ENCODE results near the gene CCT5.

The CCT5 gene

DNA sequence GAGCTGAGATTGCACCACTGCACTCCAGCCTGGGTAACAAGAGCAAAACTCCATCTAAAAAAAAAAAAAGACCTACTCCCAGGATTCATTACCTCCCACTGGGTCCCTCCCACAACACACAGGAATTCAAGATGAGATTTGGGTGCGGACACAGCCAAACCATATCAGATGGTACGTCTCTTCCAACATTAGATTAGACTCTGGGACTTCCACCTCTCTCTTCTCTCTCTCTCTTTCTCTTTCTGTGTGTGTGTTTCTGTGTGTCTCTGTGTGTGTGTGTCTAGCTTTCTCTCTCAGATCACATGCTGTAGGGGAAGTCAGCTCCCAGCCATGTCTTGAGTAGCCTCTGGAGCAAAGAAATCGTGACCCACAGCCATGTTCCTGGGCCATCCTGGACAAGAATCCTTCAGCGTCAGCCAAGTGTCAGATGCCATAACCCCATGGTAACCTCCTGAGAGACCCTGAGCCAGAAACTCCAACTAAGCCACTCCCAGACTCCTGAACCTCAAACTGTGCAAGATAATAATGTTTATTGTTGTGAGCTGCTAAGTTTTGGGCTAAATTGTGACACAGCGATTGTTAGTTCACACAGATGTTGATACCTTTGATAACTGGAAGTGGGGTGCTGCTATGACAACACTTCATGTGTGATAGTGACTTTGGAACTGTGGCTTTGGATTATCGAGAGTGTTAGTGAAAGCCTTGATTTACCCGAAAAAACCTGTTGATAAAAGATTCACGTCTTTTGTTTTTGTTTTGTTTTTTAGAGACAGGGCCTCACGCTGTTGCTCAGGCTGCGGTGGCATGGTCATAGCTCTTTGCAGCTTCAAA, 61.7 kb downstream of the CCT5 start:
- Histone ChIP-seq H3K79me2 (ENCODE audit: insufficient read depth, low read length) (no peaks in the 10 kb centered on the region), H3K27ac (ENCODE audit: low read length) (no peak overlapping the region), H3K27me3 (ENCODE audit: insufficient read depth, low read length, poor library complexity) (no peaks in the 10 kb centered on the region), H3K4me2 (ENCODE audit: insufficient read depth, low read length) (no peak overlapping the region), H3K9ac (ENCODE audit: low read depth, low read length) (no peak overlapping the region), H4K20me1 (ENCODE audit: insufficient read depth, low read length) (no peaks in the 10 kb centered on the region), H3K4me1 (ENCODE audit: insufficient read depth, low read length) (no peaks in the 10 kb centered on the region), H3K36me3 (ENCODE audit: insufficient read depth, low read length) (no peaks in the 10 kb centered on the region), H3K9me3 (ENCODE audit: insufficient read depth, low read length, severe bottlenecking) (no peaks in the 10 kb centered on the region), H3K4me3 (ENCODE audit: low read depth in 1 of 2, low read length in 2 of 2) (no peak overlapping the region), H2AFZ (ENCODE audit: low read depth, low read length) (no peak overlapping the region)
- no peak for DNase-seq
- TF ChIP-seq, protein P1, sequence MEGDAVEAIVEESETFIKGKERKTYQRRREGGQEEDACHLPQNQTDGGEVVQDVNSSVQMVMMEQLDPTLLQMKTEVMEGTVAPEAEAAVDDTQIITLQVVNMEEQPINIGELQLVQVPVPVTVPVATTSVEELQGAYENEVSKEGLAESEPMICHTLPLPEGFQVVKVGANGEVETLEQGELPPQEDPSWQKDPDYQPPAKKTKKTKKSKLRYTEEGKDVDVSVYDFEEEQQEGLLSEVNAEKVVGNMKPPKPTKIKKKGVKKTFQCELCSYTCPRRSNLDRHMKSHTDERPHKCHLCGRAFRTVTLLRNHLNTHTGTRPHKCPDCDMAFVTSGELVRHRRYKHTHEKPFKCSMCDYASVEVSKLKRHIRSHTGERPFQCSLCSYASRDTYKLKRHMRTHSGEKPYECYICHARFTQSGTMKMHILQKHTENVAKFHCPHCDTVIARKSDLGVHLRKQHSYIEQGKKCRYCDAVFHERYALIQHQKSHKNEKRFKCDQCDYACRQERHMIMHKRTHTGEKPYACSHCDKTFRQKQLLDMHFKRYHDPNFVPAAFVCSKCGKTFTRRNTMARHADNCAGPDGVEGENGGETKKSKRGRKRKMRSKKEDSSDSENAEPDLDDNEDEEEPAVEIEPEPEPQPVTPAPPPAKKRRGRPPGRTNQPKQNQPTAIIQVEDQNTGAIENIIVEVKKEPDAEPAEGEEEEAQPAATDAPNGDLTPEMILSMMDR (IDR thresholded peaks at IDR 0.05; ENCODE audit: borderline replicate concordance, extremely low read depth, low read length, poor library complexity, severe bottlenecking), result no peak
- TF ChIP-seq EZH2 (IDR thresholded peaks at IDR 0.05; ENCODE audit: borderline replicate concordance, low read depth, low read length, severe bottlenecking), result no peak
- no peak for ATAC-seq (ENCODE audit: insufficient read depth, low read depth)

DNA sequence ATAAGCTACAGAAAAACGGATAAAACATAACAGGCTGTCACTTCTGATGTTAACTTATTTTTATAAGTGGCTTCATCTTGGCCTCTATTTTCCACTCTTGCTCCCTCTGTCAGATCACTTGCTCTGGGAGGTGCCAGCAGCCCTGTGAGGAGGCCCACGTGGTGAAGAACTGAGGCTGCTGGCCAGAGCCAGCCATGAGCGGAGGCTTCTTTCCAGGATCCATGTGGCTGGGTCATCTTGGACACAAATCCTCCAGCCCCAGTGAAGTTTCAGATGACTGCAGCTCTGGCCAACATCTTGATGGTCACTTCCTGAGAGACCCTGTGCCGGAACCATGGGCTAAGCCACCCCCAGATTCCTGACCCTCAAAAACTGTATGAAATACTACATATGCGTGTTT, 65.1 kb downstream of the CCT5 start:
- Histone ChIP-seq H2AFZ (ENCODE audit: low read depth, low read length) (no peak overlapping the region), H3K4me3 (ENCODE audit: low read depth in 1 of 2, low read length in 2 of 2) (no peak overlapping the region), H3K27ac (ENCODE audit: low read length) (no peak overlapping the region), H3K79me2 (ENCODE audit: insufficient read depth, low read length) (no peaks in the 10 kb centered on the region), H3K9ac (ENCODE audit: low read depth, low read length) (no peak overlapping the region), H3K9me3 (ENCODE audit: insufficient read depth, low read length, severe bottlenecking) (no peaks in the 10 kb centered on the region), H3K4me2 (ENCODE audit: insufficient read depth, low read length) (no peak overlapping the region), H3K27me3 (ENCODE audit: insufficient read depth, low read length, poor library complexity) (no peaks in the 10 kb centered on the region), H3K4me1 (ENCODE audit: insufficient read depth, low read length) (no peaks in the 10 kb centered on the region), H4K20me1 (ENCODE audit: insufficient read depth, low read length) (no peaks in the 10 kb centered on the region), H3K36me3 (ENCODE audit: insufficient read depth, low read length) (no peaks in the 10 kb centered on the region)
- TF ChIP-seq, protein P1 (IDR thresholded peaks at IDR 0.05; ENCODE audit: borderline replicate concordance, extremely low read depth, low read length, poor library complexity, severe bottlenecking), result no peak
- no peak for TF ChIP-seq EZH2 (IDR thresholded peaks at IDR 0.05; ENCODE audit: borderline replicate concordance, low read depth, low read length, severe bottlenecking)
- DNase-seq, result no peak
- no peak for ATAC-seq (ENCODE audit: insufficient read depth, low read depth)

All from DND-41 (cell line).